BE2C (cell line): Measurements from ENCODE around the gene GLG1.

ENCODE experiments used
- DNase-seq: peaks from one replicate; pipeline ENCODE4 v3.0.0-alpha.2; 2020
- H3K27me3 ChIP-seq: fragments of 250-450 bp; sonication (Bioruptor Pico); 2 replicates; pipeline ENCODE4 v1.5.1; 2020; ENCODE audit warnings: mild to moderate bottlenecking
- H3K36me3 ChIP-seq: fragments of 250-450 bp; sonication (Bioruptor Pico); 2 replicates; pipeline ENCODE4 v1.5.1; 2020; ENCODE audit warnings: mild to moderate bottlenecking
- H3K4me1 ChIP-seq: fragments of 250-450 bp; sonication (Bioruptor Pico); 2 replicates; pipeline ENCODE4 v1.5.1; 2020
- H3K4me3 ChIP-seq: 2 replicates; pipeline ENCODE4 v1.5.1; 2011; ENCODE audit warnings: low read depth, low read length
- H3K9me3 ChIP-seq: fragments of 250-450 bp; sonication (Bioruptor Pico); 2 replicates; pipeline ENCODE4 v1.5.1; 2020
- TF ChIP-seq, protein P1 (sequence below): IDR thresholded peaks from 2 replicates; pipeline ENCODE4 v1.5.1; 2012; ENCODE audit warnings: mild to moderate bottlenecking, low read depth, low read length

GLG1 gene

DNA sequence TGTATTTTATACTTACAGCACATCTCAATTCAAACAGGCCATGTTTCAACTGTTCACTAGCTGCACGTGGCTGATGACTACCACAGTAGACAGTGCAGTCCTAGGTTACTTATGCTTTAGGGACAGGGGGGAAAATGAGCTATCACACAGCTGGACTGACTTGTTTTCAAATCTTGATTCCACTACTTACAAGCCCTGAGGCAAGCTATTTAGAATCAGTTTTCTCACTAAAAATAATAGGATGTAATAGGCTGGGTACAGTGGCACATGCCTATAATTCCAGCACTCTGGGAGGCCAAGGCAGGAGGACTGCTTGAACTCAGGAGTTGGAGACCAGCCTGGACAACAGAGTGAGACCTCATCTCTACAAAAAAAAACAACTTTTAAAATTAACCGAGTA lies 10.3 kb downstream of the GLG1 start:
- no peak for DNase-seq
- H3K4me3 ChIP-seq, result no peak overlapping the region
- TF ChIP-seq, protein P1, sequence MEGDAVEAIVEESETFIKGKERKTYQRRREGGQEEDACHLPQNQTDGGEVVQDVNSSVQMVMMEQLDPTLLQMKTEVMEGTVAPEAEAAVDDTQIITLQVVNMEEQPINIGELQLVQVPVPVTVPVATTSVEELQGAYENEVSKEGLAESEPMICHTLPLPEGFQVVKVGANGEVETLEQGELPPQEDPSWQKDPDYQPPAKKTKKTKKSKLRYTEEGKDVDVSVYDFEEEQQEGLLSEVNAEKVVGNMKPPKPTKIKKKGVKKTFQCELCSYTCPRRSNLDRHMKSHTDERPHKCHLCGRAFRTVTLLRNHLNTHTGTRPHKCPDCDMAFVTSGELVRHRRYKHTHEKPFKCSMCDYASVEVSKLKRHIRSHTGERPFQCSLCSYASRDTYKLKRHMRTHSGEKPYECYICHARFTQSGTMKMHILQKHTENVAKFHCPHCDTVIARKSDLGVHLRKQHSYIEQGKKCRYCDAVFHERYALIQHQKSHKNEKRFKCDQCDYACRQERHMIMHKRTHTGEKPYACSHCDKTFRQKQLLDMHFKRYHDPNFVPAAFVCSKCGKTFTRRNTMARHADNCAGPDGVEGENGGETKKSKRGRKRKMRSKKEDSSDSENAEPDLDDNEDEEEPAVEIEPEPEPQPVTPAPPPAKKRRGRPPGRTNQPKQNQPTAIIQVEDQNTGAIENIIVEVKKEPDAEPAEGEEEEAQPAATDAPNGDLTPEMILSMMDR, result no peak
- H3K36me3 ChIP-seq, result peaks cover 8% of the 10 kb centered on the region; the same call in 1 of the 2 replicates
- H3K27me3 ChIP-seq, result no peaks in the 10 kb centered on the region
- peaks cover 4% of the 10 kb centered on the region for H3K4me1 ChIP-seq
- no peaks in the 10 kb centered on the region for H3K9me3 ChIP-seq

DNA sequence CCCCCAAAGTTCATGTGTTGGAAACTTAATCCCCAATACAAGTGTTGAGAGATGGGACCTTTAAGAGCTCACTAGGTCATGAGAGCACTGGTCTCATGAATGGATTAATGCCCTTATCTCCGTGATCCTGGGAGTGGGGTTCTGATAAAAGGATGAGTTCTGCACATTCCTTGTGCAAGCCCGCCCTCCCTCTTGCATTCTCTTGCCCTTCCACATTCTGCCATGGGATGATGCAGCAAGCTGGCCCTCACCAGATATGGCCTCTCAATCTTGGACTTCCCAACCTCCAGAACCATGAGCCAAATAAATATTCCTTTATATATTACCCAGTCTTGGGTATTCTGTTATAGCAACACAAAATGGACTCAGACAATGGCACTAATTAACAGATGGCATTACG lies 14.1 kb downstream of the GLG1 start:
- Histone ChIP-seq H3K27me3 (no peaks in the 10 kb centered on the region), H3K9me3 (no peaks in the 10 kb centered on the region), H3K4me3 (no peak overlapping the region), H3K4me1 (no peaks in the 10 kb centered on the region), H3K36me3 (peaks cover 8% of the 10 kb centered on the region; the same call in 1 of the 2 replicates)
- DNase-seq, result no peak
- TF ChIP-seq, protein P1, result no peak

DNA sequence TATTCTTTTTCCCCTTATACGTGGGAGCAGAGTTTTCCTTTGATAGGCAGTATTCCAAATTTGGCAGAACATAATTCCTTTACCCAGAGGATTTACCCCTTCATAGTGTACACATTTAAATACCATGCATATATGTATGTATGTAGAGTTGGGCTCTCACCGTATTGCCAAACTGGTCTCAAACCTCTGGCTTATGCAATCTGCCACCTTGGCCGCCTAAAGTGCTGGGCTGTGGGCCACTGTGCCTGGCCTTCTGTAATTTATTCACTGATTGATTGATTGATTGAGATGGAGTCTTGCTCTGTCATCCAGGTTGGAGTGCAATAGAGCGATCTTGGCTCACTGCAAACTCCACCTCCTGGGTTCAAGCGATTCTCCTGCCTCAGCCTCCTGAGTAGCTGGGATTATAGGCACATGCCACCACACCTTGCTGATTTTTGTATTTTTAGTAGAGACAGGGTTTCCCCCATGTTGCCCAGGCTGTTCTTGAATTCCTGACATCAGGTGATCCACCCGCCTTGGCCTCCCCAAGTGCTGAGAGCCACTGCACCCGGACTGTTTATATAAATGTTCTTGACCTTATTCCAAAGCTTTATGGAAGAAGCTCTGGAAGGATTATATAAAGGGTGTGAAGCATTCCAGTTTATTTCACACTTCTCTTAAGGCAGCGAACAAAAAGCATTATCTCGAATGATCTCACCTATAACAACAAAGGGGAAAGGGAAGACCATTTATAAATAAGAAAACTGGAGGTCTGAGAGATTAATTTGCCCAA lies 14.9 kb downstream of the GLG1 start:
- TF ChIP-seq, protein P1, result no peak
- no peak for DNase-seq
- no peaks in the 10 kb centered on the region for H3K27me3 ChIP-seq
- H3K36me3 ChIP-seq, result peaks cover 8% of the 10 kb centered on the region; the same call in 1 of the 2 replicates
- no peaks in the 10 kb centered on the region for H3K9me3 ChIP-seq
- H3K4me3 ChIP-seq, result no peak overlapping the region
- H3K4me1 ChIP-seq, result no peaks in the 10 kb centered on the region

DNA sequence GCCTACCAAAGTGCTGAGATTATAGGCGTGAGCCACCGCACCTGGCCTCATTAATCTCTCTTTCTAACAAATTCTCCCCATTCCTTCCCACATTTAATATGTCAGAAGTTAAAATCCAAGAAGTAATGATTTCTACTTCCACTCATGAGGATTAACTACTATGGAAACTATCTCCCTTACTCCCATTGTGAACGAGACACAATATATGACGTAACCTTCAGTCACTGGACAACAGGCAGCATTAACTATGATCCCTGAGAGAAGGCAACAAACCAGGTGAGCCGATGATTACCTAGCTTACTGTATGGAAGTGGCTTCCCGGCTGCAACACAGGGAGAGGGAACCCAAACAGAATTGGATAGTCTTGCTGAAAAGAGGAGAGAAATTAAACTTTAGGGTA lies 20.0 kb downstream of the GLG1 start:
- TF ChIP-seq, protein P1, result no peak
- no peaks in the 10 kb centered on the region for H3K27me3 ChIP-seq
- no peaks in the 10 kb centered on the region for H3K9me3 ChIP-seq
- H3K4me1 ChIP-seq, result no peaks in the 10 kb centered on the region
- no peak for DNase-seq
- H3K36me3 ChIP-seq, result no peaks in the 10 kb centered on the region
- H3K4me3 ChIP-seq, result no peak overlapping the region

DNA sequence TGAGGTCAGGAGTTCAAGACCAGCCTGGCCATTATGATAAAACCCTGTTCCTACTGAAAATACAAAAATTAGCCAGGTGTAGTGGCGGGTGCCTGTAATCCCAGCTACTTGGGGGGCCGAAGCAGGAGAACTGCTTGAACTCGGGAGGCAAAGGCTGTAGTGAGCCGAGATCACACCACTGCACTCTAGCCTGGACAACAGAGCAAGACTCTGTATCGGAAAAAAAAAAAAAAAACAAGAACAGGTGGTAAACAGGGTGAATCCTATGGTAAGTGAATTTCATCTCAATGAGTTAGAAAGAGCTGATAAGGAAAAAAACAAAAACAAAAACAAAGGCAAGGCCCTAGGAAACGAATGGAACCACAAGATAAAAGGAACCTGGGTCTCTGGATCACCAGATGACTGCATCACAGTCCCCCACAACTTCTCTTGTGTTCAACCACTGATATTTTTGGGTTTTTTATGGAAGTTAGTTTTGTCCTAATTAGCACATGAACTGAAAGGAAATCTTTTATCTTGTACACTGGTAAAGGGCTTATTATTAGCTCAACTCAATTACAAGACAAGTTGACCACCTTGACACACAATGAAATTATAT lies 21.0 kb downstream of the GLG1 start:
- TF ChIP-seq, protein P1, result no peak

DNA sequence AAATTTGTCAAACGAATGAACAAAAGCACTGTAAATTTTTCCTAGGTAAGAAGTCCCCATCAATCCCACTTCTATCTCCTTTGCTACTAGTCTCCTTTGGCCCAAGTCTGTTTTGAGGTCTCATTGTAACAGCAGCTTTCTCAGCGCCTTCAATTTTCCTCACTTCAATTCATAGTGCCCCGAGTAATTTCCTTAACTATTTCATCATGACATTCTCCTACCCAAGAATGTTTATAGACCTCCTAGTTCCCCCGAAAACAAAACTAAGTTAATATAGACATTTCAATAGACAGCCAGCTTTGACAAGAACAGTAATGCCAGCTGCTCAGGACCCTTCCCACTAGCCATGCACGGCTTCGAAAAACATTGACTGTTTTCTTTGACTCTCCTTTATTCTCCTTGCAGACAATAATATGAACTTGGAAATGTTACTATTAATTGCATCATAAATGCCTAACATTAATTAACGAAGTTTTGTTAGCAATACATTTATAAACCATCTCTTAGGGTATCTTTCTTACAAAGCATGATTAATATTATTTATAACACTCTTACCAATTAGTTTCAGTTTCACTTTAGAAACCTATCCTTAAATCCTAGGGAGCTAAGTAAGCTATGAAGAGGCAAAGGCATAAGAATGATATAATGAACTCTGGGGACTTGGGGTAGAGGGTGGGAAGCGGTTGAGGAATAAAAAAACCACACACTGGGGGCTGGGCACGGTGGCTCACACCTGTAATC lies 22.8 kb downstream of the GLG1 start:
- H3K36me3 ChIP-seq, result no peaks in the 10 kb centered on the region
- H3K4me1 ChIP-seq, result no peaks in the 10 kb centered on the region

More for the DNA sequence above, 21.0 kb downstream of the GLG1 start:
- Histone ChIP-seq H3K4me1 (no peaks in the 10 kb centered on the region), H3K9me3 (no peaks in the 10 kb centered on the region), H3K4me3 (no peak overlapping the region), H3K27me3 (no peaks in the 10 kb centered on the region), H3K36me3 (no peaks in the 10 kb centered on the region)
- no peak for DNase-seq

More for the DNA sequence above, 22.8 kb downstream of the GLG1 start:
- Histone ChIP-seq H3K4me3 (no peak overlapping the region), H3K27me3 (no peaks in the 10 kb centered on the region), H3K9me3 (no peaks in the 10 kb centered on the region)
- no peak for DNase-seq
- TF ChIP-seq, protein P1, result no peak
